OCI-LY7 (cell line): ENCODE measurements around the gene PHF13. TPM values are rescaled to one million over a fixed set of nuclear protein-coding genes. Genes with fewer than 3 reads are reported as not detected.

ENCODE experiments used
- BruUV-seq: library from RNA; stranded (reverse); fragments of 400-500 nt; replicated peaks from 2 replicates; lab custom pipeline; 2021; lab: Mats Ljungman, UMichigan
- CTCF ChIA-PET: fragments of 300-600 bp; sonication (Branson Sonifier 250); formaldehyde crosslinking; loops from one replicate; lab custom pipeline; 2022; ENCODE audit warnings: antibody characterized with exemption; ENCODE audit not compliant: unreplicated experiment; lab: Charles Lee
- POLR2A ChIA-PET: fragments of 300-600 bp; sonication (Branson Sonifier 250); formaldehyde crosslinking; loops from one replicate; lab custom pipeline; 2022; ENCODE audit warnings: antibody characterized with exemption; lab: Charles Lee
- DNase-seq: peaks from one replicate; pipeline ENCODE4 v3.0.0-alpha.2; 2015; ENCODE audit warnings: low spot score
- H2AFZ ChIP-seq: fragments of 200-600 bp; sonication (generic), shearing (Covaris generic); 2 replicates; pipeline ENCODE4 v1.6.1; 2014; ENCODE audit warnings: mild to moderate bottlenecking, antibody characterized with exemption, low read length, moderate library complexity
- H3K27ac ChIP-seq: fragments of 200-600 bp; sonication (generic); 2 replicates; pipeline ENCODE4 v1.5.1; 2014; ENCODE audit warnings: mixed run types, low read depth, mild to moderate bottlenecking, moderate library complexity, low read length, inconsistent platforms; ENCODE audit not compliant: poor library complexity, severe bottlenecking
- H3K36me3 ChIP-seq: fragments of 200-600 bp; sonication (generic); 2 replicates; pipeline ENCODE4 v1.6.1; 2014; ENCODE audit warnings: mild to moderate bottlenecking, antibody characterized with exemption, low read length, moderate library complexity, mixed read lengths; ENCODE audit not compliant: insufficient read depth
- H3K4me1 ChIP-seq: fragments of 200-600 bp; sonication (generic); 2 replicates; pipeline ENCODE4 v1.5.1; 2014; ENCODE audit warnings: mild to moderate bottlenecking, low read length; ENCODE audit not compliant: insufficient read depth, poor library complexity, severe bottlenecking
- H3K4me2 ChIP-seq: fragments of 200-600 bp; sonication (generic); 2 replicates; pipeline ENCODE4 v1.6.1; 2014; ENCODE audit warnings: mild to moderate bottlenecking, low read length
- H3K4me3 ChIP-seq: fragments of 200-600 bp; sonication (generic); 2 replicates; pipeline ENCODE4 v1.5.1; 2014; ENCODE audit warnings: mild to moderate bottlenecking, low read depth, low read length; ENCODE audit not compliant: poor library complexity, severe bottlenecking
- H3K79me2 ChIP-seq: fragments of 200-600 bp; sonication (generic); 2 replicates; pipeline ENCODE4 v1.6.1; 2016; ENCODE audit warnings: low read depth, mild to moderate bottlenecking, low read length, moderate library complexity, mixed read lengths; ENCODE audit not compliant: insufficient read depth
- H3K9me2 ChIP-seq: fragments of 200-600 bp; sonication (generic); 2 replicates; pipeline ENCODE4 v1.6.1; 2016; ENCODE audit warnings: mild to moderate bottlenecking, low read length, mixed read lengths; ENCODE audit not compliant: insufficient read depth
- H3K9me3 ChIP-seq: fragments of 200-600 bp; sonication (generic); 2 replicates; pipeline ENCODE4 v1.6.1; 2014; ENCODE audit warnings: mild to moderate bottlenecking, mixed run types, low read length, mixed read lengths
- H4K20me1 ChIP-seq: fragments of 200-600 bp; sonication (generic); 2 replicates; pipeline ENCODE4 v1.6.1; 2014; ENCODE audit warnings: mild to moderate bottlenecking, antibody characterized with exemption, low read length, moderate library complexity, mixed read lengths; ENCODE audit not compliant: insufficient read depth
- CTCF ChIP-seq: fragments of 200-600 bp; sonication (generic); conservative IDR thresholded peaks from 2 replicates; pipeline ENCODE4 v1.5.1; 2014; ENCODE audit warnings: mild to moderate bottlenecking, antibody characterized with exemption, low read length, moderate library complexity, mixed read lengths
- EZH2phosphoT487 ChIP-seq: fragments of 200-600 bp; sonication (generic); IDR thresholded peaks from 2 replicates; pipeline ENCODE4 v1.6.1; 2018; ENCODE audit warnings: low read depth, borderline replicate concordance, mild to moderate bottlenecking, mixed run types, antibody characterized with exemption, low read length, moderate library complexity, mixed read lengths
- intact Hi-C: fragments of 100-400 bp; cut with micrococcal nuclease; formaldehyde crosslinking; loops from one replicate; pipeline ENCODE4 v1.10.0; 2022; ENCODE audit not compliant: unreplicated experiment
- total RNA-seq, 2 experiments: library from RNA; depleted of rRNA in 1 of 2; stranded (reverse); fragments of >200 nt in 1 of 2; shearing (Covaris generic) in 1 of 2; gene quantifications; 2 replicates each; pipeline ENCODE4 v1.2.3, GENCODE V29; 2014 to 2022

Gene PHF13
- total RNA-seq, 2 experiments from 2014 or later, result 5.3 to 14.7 TPM

- no peaks in the 10 kb centered on the region for H3K9me2 ChIP-seq
- no peak overlapping the region for H2AFZ ChIP-seq
- peak overlapping the region; percentile 86 for H3K4me3 ChIP-seq
- TSS peak; percentile 45 for BruUV-seq
- H3K79me2 ChIP-seq, result peaks cover 19% of the 10 kb centered on the region
- ChIA-PET CTCF (no interaction called here), POLR2A (interaction anchor here (0.6 to 1.1 kb wide), 2 partner anchors 29 to 123 kb away, joined by 3 to 4 read pairs; no protein-coding TSS in a partner anchor)
- peak overlapping the region; percentile 98 for H3K4me2 ChIP-seq
- peaks cover 35% of the 10 kb centered on the region for H3K4me1 ChIP-seq
- peaks cover 7% of the 10 kb centered on the region; the same call in 1 of the 2 replicates for H3K36me3 ChIP-seq
- no peaks in the 10 kb centered on the region for H4K20me1 ChIP-seq
- no peak for DNase-seq
- H3K27ac ChIP-seq, result peak overlapping the region; percentile 47
- TF ChIP-seq CTCF, result no peak
- no peak for TF ChIP-seq EZH2phosphoT487
- intact Hi-C loops, result no loop called here
- no peaks in the 10 kb centered on the region for H3K9me3 ChIP-seq
Observed at GRCh38 chr1:6582370-6582769, 31.2 kb upstream of the PHF13 start.

DNA sequence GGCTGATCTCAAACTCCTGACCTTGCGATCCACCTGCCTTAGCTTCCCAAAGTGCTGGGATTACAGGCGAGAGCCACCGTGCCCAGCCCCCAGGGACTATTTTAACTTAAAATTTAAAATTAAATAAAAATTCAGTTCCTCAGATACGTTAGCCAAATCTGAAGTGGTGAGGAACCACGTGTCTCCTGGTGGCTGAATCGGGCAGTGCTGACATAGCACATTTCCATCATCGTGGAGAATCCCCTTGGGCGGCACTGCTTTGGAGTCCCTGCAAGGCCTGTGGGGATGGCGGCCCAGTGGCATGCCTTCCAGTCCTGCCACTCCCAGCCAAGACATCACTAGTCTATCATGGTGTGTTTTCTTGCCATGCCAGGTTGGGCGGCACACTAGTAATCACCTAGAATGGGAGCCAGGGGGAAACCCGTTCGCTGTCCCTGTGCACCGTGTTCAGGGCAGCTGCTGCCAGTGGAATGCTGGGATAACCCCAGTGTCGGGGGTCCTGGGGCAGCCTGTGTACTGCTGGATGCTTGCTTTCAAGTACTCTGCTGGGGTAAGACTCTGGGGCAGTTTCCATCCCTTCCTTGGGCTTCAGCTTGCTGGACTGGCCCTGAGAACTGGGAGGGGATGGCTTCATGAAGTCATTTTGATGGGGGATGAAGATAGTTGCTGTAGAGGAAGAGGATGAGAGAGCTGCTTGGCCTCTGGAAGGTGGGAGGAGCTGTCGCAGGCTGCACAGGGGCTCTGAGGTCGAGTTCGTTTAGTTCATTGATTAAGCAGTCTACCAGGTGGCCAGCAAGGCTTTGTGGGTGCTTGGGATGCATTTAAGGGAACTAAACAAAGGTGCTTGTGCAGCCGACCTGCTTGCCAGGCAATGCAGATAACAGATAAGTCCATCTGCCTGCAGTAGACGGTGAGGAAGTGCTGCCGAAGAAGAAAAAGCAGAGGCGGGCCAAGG is 29.1 kb upstream of the PHF13 start:
- no peak overlapping the region for H3K27ac ChIP-seq
- ChIA-PET CTCF (no interaction called here), POLR2A (interaction anchor here (0.7 kb wide), 1 partner anchor 42 kb away, joined by 4 read pairs; no protein-coding TSS in a partner anchor)
- intact Hi-C loops, result no loop called here
- H3K4me3 ChIP-seq, result no peak overlapping the region
- no peaks in the 10 kb centered on the region for H3K9me3 ChIP-seq
- TF ChIP-seq CTCF (no peak), EZH2phosphoT487 (no peak)
- peaks cover 27% of the 10 kb centered on the region for H3K36me3 ChIP-seq
- peak overlapping the region; percentile 9; the same call in 1 of the 2 replicates for H3K4me2 ChIP-seq
- DNase-seq, result no peak
- no peaks in the 10 kb centered on the region for H3K9me2 ChIP-seq
- H2AFZ ChIP-seq, result no peak overlapping the region
- peaks cover 36% of the 10 kb centered on the region for H3K4me1 ChIP-seq
- H4K20me1 ChIP-seq, result no peaks in the 10 kb centered on the region
- no TSS peak for BruUV-seq
- H3K79me2 ChIP-seq, result peaks cover 19% of the 10 kb centered on the region
